Measurements from ENCODE around the gene DNAH6. TPM values are rescaled to one million over a fixed set of nuclear protein-coding genes. Genes with fewer than 3 reads are reported as not detected.

The DNAH6 gene
- total and polyA plus RNA-seq, 2 of the 8 experiments (the other 6 are each of a cell fraction or from before 2014, with no cell fraction given) = 0.06 to 0.43 TPM

DNA sequence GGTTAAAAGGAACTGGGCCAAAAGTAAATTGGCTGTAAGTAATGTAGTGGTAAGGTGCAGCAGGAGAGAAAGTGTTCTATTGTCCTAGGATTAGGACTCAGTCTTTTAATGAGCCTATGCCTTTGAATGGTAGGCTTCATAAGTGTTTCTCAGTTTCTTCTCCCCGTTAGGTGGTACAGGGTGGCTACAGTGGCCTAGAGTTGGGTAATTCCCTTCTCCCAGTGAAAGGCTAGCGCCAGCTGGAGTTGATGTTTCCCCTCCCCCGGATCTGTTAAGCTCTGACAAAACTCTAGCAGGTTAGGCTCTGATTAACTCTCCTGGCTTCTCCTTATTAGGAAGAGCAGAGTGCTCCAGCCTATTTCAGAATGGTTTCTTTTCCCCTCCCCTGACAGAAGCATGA, 127.7 kb downstream of the DNAH6 start (continued):
- TF ChIP-seq, protein P1, sequence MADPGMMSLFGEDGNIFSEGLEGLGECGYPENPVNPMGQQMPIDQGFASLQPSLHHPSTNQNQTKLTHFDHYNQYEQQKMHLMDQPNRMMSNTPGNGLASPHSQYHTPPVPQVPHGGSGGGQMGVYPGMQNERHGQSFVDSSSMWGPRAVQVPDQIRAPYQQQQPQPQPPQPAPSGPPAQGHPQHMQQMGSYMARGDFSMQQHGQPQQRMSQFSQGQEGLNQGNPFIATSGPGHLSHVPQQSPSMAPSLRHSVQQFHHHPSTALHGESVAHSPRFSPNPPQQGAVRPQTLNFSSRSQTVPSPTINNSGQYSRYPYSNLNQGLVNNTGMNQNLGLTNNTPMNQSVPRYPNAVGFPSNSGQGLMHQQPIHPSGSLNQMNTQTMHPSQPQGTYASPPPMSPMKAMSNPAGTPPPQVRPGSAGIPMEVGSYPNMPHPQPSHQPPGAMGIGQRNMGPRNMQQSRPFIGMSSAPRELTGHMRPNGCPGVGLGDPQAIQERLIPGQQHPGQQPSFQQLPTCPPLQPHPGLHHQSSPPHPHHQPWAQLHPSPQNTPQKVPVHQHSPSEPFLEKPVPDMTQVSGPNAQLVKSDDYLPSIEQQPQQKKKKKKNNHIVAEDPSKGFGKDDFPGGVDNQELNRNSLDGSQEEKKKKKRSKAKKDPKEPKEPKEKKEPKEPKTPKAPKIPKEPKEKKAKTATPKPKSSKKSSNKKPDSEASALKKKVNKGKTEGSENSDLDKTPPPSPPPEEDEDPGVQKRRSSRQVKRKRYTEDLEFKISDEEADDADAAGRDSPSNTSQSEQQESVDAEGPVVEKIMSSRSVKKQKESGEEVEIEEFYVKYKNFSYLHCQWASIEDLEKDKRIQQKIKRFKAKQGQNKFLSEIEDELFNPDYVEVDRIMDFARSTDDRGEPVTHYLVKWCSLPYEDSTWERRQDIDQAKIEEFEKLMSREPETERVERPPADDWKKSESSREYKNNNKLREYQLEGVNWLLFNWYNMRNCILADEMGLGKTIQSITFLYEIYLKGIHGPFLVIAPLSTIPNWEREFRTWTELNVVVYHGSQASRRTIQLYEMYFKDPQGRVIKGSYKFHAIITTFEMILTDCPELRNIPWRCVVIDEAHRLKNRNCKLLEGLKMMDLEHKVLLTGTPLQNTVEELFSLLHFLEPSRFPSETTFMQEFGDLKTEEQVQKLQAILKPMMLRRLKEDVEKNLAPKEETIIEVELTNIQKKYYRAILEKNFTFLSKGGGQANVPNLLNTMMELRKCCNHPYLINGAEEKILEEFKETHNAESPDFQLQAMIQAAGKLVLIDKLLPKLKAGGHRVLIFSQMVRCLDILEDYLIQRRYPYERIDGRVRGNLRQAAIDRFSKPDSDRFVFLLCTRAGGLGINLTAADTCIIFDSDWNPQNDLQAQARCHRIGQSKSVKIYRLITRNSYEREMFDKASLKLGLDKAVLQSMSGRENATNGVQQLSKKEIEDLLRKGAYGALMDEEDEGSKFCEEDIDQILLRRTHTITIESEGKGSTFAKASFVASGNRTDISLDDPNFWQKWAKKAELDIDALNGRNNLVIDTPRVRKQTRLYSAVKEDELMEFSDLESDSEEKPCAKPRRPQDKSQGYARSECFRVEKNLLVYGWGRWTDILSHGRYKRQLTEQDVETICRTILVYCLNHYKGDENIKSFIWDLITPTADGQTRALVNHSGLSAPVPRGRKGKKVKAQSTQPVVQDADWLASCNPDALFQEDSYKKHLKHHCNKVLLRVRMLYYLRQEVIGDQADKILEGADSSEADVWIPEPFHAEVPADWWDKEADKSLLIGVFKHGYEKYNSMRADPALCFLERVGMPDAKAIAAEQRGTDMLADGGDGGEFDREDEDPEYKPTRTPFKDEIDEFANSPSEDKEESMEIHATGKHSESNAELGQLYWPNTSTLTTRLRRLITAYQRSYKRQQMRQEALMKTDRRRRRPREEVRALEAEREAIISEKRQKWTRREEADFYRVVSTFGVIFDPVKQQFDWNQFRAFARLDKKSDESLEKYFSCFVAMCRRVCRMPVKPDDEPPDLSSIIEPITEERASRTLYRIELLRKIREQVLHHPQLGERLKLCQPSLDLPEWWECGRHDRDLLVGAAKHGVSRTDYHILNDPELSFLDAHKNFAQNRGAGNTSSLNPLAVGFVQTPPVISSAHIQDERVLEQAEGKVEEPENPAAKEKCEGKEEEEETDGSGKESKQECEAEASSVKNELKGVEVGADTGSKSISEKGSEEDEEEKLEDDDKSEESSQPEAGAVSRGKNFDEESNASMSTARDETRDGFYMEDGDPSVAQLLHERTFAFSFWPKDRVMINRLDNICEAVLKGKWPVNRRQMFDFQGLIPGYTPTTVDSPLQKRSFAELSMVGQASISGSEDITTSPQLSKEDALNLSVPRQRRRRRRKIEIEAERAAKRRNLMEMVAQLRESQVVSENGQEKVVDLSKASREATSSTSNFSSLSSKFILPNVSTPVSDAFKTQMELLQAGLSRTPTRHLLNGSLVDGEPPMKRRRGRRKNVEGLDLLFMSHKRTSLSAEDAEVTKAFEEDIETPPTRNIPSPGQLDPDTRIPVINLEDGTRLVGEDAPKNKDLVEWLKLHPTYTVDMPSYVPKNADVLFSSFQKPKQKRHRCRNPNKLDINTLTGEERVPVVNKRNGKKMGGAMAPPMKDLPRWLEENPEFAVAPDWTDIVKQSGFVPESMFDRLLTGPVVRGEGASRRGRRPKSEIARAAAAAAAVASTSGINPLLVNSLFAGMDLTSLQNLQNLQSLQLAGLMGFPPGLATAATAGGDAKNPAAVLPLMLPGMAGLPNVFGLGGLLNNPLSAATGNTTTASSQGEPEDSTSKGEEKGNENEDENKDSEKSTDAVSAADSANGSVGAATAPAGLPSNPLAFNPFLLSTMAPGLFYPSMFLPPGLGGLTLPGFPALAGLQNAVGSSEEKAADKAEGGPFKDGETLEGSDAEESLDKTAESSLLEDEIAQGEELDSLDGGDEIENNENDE (IDR thresholded peaks at IDR 0.05; ENCODE audit: insufficient replicate concordance, low read length) = no peak
- TF ChIP-seq HDAC6 (IDR thresholded peaks at IDR 0.05; ENCODE audit: low read depth, low read length) (no peak), SUZ12 (IDR thresholded peaks at IDR 0.05; ENCODE audit: low read length) (no peak), CREB1 (IDR thresholded peaks at IDR 0.05) (no peak), RBBP5 (IDR thresholded peaks at IDR 0.05; ENCODE audit: borderline replicate concordance, low read depth, low read length) (no peak), JUN (IDR thresholded peaks at IDR 0.05; ENCODE audit: low read depth, low read length) (no peak), NRF1 (IDR thresholded peaks at IDR 0.05; ENCODE audit: low read depth, low read length) (no peak), SRF (IDR thresholded peaks at IDR 0.05; ENCODE audit: low read depth, low read length) (0 out of 2 replicates have a peak, but pooled peaks have one; percentile 30)
